Measurements from ENCODE around the gene CRIM1. TPM values are rescaled to one million over a fixed set of nuclear protein-coding genes. Genes with fewer than 3 reads are reported as not detected.
A peak's percentile ranks its signal among the peaks of the same experiment; 100 is the strongest.

Gene CRIM1
- total RNA-seq, 1 experiment from 2014 or later, result 245 TPM

DNA sequence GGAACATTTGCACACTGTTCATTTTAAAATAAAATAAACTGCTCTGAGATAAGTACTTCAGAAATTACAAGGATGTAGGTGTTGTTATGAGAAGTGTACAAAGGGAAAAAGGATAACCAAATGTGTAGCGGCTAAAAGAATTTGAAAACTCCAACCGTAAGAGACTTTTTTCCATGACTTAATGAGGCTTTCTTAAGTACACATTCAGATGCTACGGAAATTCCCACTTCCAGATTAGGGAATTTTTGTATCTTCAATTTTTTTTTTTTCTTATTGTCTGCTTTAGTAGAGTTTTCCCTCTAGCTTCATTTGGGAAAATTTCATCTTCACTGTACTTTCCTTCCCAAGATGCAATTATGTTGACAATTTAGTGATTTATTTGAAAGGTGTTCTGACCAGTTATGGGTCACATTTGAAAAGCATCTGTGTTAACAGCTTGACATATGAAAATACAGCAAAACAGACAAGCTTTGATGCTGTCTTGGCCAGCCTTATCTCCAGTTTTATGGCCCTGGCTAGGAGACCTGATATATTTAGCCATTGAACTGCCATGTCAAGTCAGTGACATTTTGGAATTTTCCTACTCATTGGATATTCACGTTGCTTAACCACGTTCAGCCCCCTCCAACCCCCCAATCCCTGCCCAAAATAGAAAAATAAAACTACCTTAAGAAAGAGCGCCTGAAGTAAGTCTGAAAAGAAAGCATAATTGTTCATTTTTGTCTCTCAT is 136.8 kb downstream of the CRIM1 start:
- H3K4me3 ChIP-seq, result no peak overlapping the region
- no peaks in the 10 kb centered on the region for H3K27me3 ChIP-seq (replicated peaks)
- H3K4me1 ChIP-seq (replicated peaks), result peaks cover 65% of the 10 kb centered on the region
- no peaks in the 10 kb centered on the region for H3K9me3 ChIP-seq (replicated peaks)
- H3K27ac ChIP-seq, result peak overlapping the region; percentile 97
- peak in 1 of 2 experiments; percentile 84 for DNase-seq (ENCODE audit: low read depth in 1 of 2, low spot score in 2 of 2)
- H3K36me3 ChIP-seq, result peaks cover 69% of the 10 kb centered on the region

DNA sequence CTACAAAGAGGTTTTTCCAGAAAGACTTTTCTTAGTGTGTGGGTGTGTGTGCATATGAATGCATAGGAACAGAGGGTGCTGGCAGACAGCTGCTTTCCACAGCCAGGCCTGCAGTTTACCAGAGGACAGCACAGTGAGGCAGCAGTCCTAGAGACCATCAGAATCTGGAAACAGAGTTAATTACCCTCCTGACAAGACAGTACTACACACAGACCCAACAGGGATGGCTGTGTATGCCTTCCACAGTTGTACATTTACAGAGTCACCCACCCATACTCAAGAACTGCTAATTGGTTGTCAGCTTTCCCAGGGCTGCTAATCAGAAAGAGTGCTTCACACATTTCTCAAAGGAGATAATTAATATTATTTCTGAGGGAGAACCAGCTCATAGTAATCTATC is 137.7 kb downstream of the CRIM1 start:
- Histone ChIP-seq H3K4me1 (replicated peaks) (peaks cover 56% of the 10 kb centered on the region), H3K27me3 (replicated peaks) (no peaks in the 10 kb centered on the region), H3K9me3 (replicated peaks) (no peaks in the 10 kb centered on the region), H3K36me3 (peaks cover 72% of the 10 kb centered on the region), H3K27ac (peak overlapping the region; percentile 97), H3K4me3 (no peak overlapping the region)
- no peak for DNase-seq (ENCODE audit: low read depth in 1 of 2, low spot score in 2 of 2)

DNA sequence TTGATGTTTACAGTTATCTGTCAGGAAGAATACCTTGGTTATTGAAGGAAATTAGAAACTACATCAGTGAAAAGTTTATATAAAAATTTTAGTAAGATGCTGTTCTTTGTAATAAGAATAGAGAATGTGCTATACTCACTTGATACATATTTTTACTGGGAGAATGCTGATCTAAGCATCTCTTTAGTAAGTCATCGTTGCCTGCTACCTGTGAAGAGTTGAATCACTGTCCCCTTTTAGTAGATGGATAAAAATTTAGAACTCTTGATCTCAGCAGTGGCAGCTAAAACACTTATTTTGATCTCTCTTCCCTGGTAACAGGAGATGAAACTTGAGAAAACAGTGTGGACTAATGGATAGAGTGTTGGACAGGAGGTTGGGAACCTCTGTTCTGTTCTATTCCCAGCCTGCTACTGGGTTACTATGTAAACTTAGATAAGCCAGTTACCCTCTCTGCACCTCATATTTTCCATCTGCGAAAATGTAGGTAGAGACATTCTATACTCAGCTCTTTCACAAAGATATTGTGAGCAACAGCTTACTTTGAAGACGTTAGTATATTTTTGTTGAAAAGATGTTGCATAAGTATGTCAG is 142.1 kb downstream of the CRIM1 start:
- peaks cover 83% of the 10 kb centered on the region for H3K36me3 ChIP-seq
- DNase-seq (ENCODE audit: low read depth in 1 of 2, low spot score in 2 of 2), result no peak
- no peak overlapping the region for H3K27ac ChIP-seq

DNA sequence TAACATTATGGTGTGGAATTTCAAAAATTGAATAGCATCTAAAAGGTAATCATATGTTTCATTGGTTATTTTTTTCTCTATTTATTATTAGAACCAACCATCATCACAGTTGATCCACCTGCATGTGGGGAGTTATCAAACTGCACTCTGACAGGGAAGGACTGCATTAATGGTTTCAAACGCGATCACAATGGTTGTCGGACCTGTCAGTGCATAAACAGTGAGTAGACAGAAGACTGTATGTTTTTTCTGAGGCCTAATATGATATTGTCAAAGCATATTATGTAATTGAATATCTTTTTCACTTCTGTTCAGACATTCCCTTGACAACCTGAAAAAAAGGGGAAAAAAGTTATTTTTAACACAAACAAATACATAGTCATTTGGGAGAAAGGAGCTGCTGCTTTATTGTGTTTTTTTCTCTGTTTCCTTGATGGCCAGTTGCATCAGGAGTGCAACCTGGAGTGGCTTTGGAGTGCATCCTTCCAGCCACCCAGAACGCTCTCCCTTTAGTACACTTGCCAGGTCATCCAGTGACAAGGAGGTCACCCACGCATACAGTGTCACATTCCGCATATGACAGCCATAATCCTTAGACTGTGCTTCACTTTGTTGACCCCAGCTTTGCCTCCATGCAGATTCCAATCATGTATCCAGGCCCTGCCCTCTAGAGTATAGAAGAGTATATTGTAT is 143.7 kb downstream of the CRIM1 start:
- H3K27ac ChIP-seq, result no peak overlapping the region
- peaks cover 90% of the 10 kb centered on the region for H3K36me3 ChIP-seq
- H3K4me1 ChIP-seq (replicated peaks), result no peaks in the 10 kb centered on the region; the same call in 1 of the 2 replicates
- H3K9me3 ChIP-seq (replicated peaks), result no peaks in the 10 kb centered on the region
- no peaks in the 10 kb centered on the region for H3K27me3 ChIP-seq (replicated peaks)
- DNase-seq (ENCODE audit: low read depth in 1 of 2, low spot score in 2 of 2), result no peak
- H3K4me3 ChIP-seq, result no peak overlapping the region

More for the DNA sequence above, 142.1 kb downstream of the CRIM1 start:
- H3K4me1 ChIP-seq (replicated peaks), result peaks cover 12% of the 10 kb centered on the region
- no peaks in the 10 kb centered on the region for H3K9me3 ChIP-seq (replicated peaks)
- no peaks in the 10 kb centered on the region for H3K27me3 ChIP-seq (replicated peaks)
- no peak overlapping the region for H3K4me3 ChIP-seq

DNA sequence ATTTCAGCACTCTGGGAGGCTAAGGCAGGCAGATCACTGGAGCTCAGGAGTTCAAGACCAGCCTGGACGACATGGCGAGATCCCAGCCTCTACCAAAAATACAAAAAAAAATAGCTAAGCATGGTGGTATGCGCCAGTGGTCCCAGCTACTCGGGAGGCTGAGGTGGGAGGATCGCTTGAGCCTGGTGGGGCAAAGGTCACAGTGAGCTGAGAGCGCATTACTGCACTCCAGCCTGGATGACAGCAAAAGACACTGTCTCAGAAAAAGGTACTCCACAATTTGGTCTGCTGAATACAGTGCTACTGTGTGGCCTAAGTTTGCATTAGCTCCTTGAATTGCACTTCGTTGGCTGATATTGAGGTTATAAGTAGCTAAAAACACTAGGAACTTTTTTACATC is 144.5 kb downstream of the CRIM1 start:
- Histone ChIP-seq H3K27me3 (replicated peaks) (no peaks in the 10 kb centered on the region), H3K36me3 (peaks cover 91% of the 10 kb centered on the region), H3K4me1 (replicated peaks) (peaks cover 3% of the 10 kb centered on the region; the same call in 1 of the 2 replicates), H3K9me3 (replicated peaks) (no peaks in the 10 kb centered on the region), H3K27ac (no peak overlapping the region), H3K4me3 (no peak overlapping the region)
- DNase-seq (ENCODE audit: low read depth in 1 of 2, low spot score in 2 of 2), result no peak

DNA sequence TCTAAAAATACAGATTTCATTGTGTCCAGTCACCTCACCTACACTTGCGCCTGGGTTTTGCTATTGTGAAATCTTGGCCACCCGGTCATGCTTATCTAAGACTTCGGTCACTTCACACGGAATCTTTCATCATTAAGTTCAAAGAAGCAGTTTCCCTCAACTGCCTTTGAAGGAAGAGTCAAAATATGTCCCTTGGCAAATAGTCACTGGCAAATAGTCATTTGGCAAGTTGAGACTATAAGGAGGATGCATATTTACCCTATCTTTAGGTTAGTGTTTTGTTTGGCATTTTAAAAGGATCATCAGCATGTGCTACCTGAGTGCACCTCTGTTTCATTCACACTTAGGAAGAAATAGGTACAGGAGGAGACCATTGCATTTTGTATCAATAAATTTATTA is 146.5 kb downstream of the CRIM1 start:
- no peaks in the 10 kb centered on the region for H3K27me3 ChIP-seq (replicated peaks)
- H3K36me3 ChIP-seq, result peaks cover 88% of the 10 kb centered on the region
- H3K4me3 ChIP-seq, result no peak overlapping the region
- DNase-seq (ENCODE audit: low read depth in 1 of 2, low spot score in 2 of 2), result no peak
- no peak overlapping the region for H3K27ac ChIP-seq
- H3K9me3 ChIP-seq (replicated peaks), result no peaks in the 10 kb centered on the region
- H3K4me1 ChIP-seq (replicated peaks), result peaks cover 3% of the 10 kb centered on the region; the same call in 1 of the 2 replicates

DNA sequence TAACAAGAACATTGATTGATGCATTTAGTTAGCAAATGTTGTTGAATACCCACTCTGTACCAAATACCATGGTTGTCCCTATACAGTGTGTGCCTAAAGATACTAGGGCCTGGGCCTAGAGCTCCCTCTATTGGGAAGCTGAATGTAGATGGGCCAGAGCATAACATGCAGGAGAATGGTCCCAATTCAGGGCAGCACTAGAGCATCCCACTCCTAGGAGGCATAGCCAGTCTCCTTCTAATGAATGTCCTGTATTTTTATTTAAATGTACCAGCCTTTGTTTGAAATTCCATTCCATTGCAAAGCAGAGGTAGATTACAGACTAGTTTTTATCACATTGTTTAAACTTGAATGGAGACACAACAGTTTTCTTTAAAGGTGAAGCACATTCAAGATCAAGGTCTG is 151.8 kb downstream of the CRIM1 start:
- H3K36me3 ChIP-seq, result peaks cover 87% of the 10 kb centered on the region
- H3K27me3 ChIP-seq (replicated peaks), result no peaks in the 10 kb centered on the region
- no peaks in the 10 kb centered on the region for H3K9me3 ChIP-seq (replicated peaks)
- H3K4me1 ChIP-seq (replicated peaks), result peaks cover 3% of the 10 kb centered on the region; the same call in 1 of the 2 replicates
- no peak overlapping the region for H3K4me3 ChIP-seq
- H3K27ac ChIP-seq, result no peak overlapping the region
- peak; percentile 54 to 63 for DNase-seq (ENCODE audit: low read depth in 1 of 2, low spot score in 2 of 2)

DNA sequence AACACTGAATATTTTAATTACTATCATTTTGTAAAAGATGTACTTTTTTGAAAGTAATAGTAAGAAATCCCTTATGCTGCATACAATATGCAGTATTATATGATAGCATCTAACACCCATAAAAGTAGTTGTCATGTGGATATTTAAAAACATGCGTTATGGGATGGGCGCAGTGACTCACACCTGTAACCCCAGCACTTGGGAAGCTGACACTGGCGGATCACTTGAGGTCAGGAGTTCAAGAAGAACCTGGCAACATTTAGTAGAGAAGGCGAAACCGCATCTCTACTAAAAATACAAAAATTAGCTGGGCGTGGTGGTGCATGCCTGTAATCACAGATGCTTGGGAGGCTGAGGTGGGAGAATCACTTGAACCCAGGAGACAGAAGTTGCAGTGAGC is 153.5 kb downstream of the CRIM1 start:
- H3K27me3 ChIP-seq (replicated peaks), result no peaks in the 10 kb centered on the region
- no peak overlapping the region for H3K4me3 ChIP-seq
- peaks cover 3% of the 10 kb centered on the region; the same call in 1 of the 2 replicates for H3K4me1 ChIP-seq (replicated peaks)
- no peaks in the 10 kb centered on the region for H3K9me3 ChIP-seq (replicated peaks)
- no peak for DNase-seq (ENCODE audit: low read depth in 1 of 2, low spot score in 2 of 2)
- peaks cover 90% of the 10 kb centered on the region for H3K36me3 ChIP-seq
- H3K27ac ChIP-seq, result no peak overlapping the region

DNA sequence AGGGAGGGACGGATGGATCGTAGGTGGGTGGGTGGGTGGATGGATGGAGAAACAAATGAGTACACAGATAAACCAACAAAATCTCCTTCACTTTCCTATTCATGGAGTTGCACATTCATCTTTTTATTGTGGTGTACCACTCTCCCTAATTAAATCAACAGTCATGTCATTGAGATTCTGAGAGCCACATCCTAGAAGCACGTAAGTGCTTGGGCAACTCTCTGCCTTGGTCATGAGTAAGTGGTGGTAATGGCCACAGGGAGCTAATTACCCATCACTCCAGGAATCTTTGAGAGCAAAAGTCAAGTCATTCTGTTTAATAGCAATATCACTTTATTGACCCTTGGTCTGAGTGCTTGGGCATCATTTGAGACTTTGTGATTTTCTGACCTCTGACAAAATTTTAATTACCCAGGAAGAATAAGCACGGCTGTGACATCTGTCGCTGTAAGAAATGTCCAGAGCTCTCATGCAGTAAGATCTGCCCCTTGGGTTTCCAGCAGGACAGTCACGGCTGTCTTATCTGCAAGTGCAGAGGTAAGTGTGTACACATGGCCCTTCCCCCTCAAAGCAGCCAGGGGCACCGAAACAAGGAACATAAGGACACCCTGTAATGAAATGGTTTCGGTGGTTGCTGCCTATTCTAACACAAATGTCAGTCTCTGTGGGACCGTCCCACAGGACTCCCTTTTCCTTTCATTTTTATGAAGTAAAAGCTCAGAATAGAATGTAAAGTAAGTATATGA is 156.5 kb downstream of the CRIM1 start:
- H3K36me3 ChIP-seq, result peaks cover 96% of the 10 kb centered on the region
- no peak for DNase-seq (ENCODE audit: low read depth in 1 of 2, low spot score in 2 of 2)
- peaks cover 18% of the 10 kb centered on the region for H3K4me1 ChIP-seq (replicated peaks)
- no peaks in the 10 kb centered on the region for H3K9me3 ChIP-seq (replicated peaks)
- no peaks in the 10 kb centered on the region for H3K27me3 ChIP-seq (replicated peaks)
- H3K27ac ChIP-seq, result no peak overlapping the region
- H3K4me3 ChIP-seq, result no peak overlapping the region

DNA sequence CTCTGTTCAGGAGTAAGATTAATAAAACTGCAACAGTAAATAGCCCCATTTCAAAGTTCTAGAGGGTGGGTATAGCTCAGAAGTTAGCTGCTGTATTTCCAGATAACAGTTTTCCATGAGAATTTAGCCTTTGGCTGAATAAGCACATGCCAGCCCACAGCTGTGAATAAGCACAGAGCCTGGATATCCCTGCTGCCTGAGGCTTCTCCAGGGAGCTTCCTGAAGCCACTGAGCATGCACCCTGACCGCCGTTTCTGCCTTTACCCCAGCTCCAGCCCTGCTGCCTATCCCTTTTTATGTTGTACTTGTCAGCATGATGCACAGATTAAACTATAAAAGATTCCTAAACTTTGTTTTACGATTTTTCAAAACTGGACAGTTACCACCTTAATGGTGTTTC is 157.1 kb downstream of the CRIM1 start:
- no peaks in the 10 kb centered on the region for H3K27me3 ChIP-seq (replicated peaks)
- no peaks in the 10 kb centered on the region for H3K9me3 ChIP-seq (replicated peaks)
- H3K4me3 ChIP-seq, result no peak overlapping the region
- H3K27ac ChIP-seq, result no peak overlapping the region
- no peak for DNase-seq (ENCODE audit: low read depth in 1 of 2, low spot score in 2 of 2)
- peaks cover 19% of the 10 kb centered on the region for H3K4me1 ChIP-seq (replicated peaks)
- peaks cover 96% of the 10 kb centered on the region for H3K36me3 ChIP-seq

DNA sequence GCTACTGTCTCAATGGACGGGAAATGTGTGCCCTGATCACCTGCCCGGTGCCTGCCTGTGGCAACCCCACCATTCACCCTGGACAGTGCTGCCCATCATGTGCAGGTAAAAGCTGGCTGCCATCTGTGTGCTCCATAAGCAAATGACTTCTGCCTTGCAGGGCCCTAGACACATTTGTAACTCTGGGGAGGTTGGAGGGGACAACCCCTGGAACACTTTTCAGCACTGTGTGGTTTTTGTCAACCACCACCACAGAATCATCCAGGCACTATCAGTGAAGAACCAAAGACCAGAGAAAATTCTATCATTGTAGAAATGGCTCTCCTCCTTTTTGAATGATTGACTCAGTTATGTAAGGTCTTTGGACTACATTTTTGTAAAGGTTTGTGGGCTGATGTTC is 158.1 kb downstream of the CRIM1 start:
- H3K27ac ChIP-seq, result no peak overlapping the region
- no peaks in the 10 kb centered on the region for H3K9me3 ChIP-seq (replicated peaks)
- peaks cover 19% of the 10 kb centered on the region for H3K4me1 ChIP-seq (replicated peaks)
- peaks cover 96% of the 10 kb centered on the region for H3K36me3 ChIP-seq
- no peaks in the 10 kb centered on the region for H3K27me3 ChIP-seq (replicated peaks)
- no peak overlapping the region for H3K4me3 ChIP-seq
- no peak for DNase-seq (ENCODE audit: low read depth in 1 of 2, low spot score in 2 of 2)

DNA sequence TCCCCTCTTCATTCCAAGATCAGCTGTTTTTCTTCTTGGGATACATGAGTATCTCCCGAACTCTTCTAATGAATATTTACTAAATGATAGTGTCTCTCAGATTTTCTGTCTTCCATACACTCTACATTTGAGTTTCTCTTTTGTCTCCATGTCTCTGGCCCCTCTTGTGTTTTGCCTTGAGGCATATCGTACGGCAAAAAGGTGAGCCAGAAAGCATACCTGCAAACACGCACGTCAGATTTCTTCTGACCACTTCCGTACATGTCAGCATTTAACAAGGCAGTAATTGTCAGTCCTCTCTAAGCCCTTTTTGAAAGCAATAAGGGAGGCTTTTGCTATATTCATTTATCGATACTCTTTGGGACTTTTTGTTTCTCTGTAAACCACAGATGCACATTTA is 160.0 kb downstream of the CRIM1 start:
- Histone ChIP-seq H3K4me1 (replicated peaks) (peaks cover 19% of the 10 kb centered on the region), H3K9me3 (replicated peaks) (no peaks in the 10 kb centered on the region), H3K27me3 (replicated peaks) (no peaks in the 10 kb centered on the region), H3K4me3 (no peak overlapping the region), H3K36me3 (peaks cover 96% of the 10 kb centered on the region), H3K27ac (peak overlapping the region; percentile 92)
- DNase-seq (ENCODE audit: low read depth in 1 of 2, low spot score in 2 of 2), result no peak

DNA sequence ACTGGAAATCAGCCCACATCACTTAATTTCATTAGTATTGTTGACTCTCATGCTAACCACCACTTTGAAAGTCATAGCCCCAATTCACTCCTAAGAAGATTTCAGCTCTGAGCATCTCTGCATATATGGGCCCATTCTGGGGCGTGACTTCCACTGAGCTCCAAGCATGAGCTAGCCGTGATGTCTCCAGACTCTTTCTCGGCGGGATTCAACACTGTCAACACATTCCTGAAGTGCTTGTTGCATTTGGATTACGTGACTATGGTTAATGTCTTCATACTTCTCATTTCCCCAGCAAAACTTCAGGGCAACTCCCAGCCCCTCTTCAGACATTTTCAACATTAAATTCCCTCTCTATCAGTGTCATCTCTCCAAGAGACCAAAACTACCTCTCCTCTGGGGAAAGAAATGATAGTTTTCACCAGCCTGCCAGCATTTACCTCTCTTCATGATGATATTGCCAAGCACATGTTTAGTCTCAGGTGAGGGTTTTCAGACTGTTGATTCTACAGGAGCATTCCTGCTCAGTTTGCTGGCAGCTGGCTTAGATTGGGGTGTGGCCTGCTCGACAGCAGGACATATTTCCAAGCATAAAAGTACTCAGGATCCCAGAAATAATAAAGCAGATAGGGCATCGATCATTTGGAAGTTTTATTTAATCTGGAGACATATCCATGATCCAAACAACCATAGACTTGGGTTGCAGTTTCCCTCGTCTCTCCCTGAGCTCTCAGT is 160.7 kb downstream of the CRIM1 start:
- peaks cover 98% of the 10 kb centered on the region for H3K36me3 ChIP-seq
- DNase-seq (ENCODE audit: low read depth in 1 of 2, low spot score in 2 of 2), result peak; percentile 73
- H3K9me3 ChIP-seq (replicated peaks), result no peaks in the 10 kb centered on the region
- H3K27ac ChIP-seq, result peak overlapping the region; percentile 92
- peaks cover 19% of the 10 kb centered on the region for H3K4me1 ChIP-seq (replicated peaks)
- no peaks in the 10 kb centered on the region for H3K27me3 ChIP-seq (replicated peaks)
- no peak overlapping the region for H3K4me3 ChIP-seq
